GM23338 (cell line): Measurements from ENCODE around the gene SUCLG1. TPM values are rescaled to one million over a fixed set of nuclear protein-coding genes. Genes with fewer than 3 reads are reported as not detected.

Experiments used
- REST ChIP-seq: IDR thresholded peaks from one replicate; pipeline ENCODE4 v1.6.1; 2018; ENCODE audit warnings: antibody characterized with exemption; ENCODE audit not compliant: unreplicated experiment
- polyA plus RNA-seq: library from polyadenylated mRNA; unstranded; fragments of >200 nt; fragmentation: Nextera tagmentation; extraction: Ambion mirVana; gene quantifications from 2 replicates; pipeline ENCODE4 v1.2.1, GENCODE V29; 2016
- total RNA-seq: library from RNA; depleted of rRNA; stranded (reverse); fragments of >200 nt; shearing (Covaris generic); gene quantifications from 2 replicates; pipeline ENCODE4 v1.2.3, GENCODE V29; 2014; rRNA removed

SUCLG1 gene
- total and polyA plus RNA-seq, 2 experiments from 2014 or later, result 24.3 to 36.0 TPM

- TF ChIP-seq REST, result no peak
Observed at GRCh38 chr2:84373866-84374265, 85.2 kb downstream of the SUCLG1 start (continued).

Other genes with a start within 250 kb of the SUCLG1 start
- gene DNAH6, start 57.2 kb upstream of the SUCLG1 start, total RNA-seq, result 0.16 and 0.31 TPM in 2 replicates
- gene DNAH6, start 57.2 kb upstream of the SUCLG1 start, polyA plus RNA-seq, result 0.27 and 0.61 TPM in 2 replicates